AG09309 (cell line): Measurements from ENCODE around the gene SURF2.

ENCODE experiments used
- DNase-seq: peaks from one replicate; pipeline ENCODE4 v3.0.0-alpha.2; 2010; ENCODE audit warnings: low read depth
- H3K4me3 ChIP-seq: 2 replicates; pipeline ENCODE4 v1.5.1; 2011; ENCODE audit warnings: mild to moderate bottlenecking, low read depth, low read length, moderate library complexity; ENCODE audit not compliant: control insufficient read depth
- CTCF ChIP-seq: IDR thresholded peaks from 2 replicates; pipeline ENCODE4 v1.5.1; 2011; ENCODE audit warnings: mild to moderate bottlenecking, low read depth, low read length, inconsistent platforms; ENCODE audit not compliant: insufficient read depth, control insufficient read depth; ENCODE audit errors: missing control alignments

Gene SURF2

DNA sequence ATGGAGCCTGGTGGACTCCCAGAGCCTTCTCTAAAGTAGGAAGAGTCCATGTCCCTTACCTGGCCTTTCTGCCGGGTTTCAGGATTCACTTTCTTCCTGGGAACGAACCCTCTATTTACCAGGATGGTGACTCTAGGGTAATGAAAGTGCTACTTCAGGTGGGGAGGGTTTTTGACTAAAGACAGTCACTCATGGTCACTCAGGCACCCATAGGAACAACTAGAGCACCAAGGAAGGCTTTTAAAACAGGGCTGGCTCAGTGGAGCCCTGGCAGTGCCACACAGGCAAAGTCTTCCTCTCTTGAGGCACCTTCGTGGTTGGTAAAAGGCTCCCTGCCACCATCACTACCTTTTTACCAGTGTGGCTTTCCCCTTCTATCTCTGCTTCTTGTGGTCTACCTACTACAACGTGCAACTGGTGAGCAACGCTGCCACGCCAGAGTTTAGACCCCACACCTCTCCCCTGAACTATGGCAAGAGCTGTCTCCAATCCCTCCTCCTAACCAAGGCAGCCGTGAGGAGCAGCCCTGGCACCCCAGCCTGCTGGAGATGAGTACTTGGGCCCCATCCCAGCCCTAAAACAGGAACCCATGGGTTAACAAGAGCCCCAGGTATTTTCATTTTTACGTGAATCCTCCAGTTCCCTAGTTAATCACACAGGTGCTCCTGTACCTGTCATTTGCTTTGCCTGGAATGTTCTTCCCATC, 3.6 kb upstream of the SURF2 start:
- H3K4me3 ChIP-seq = no peak overlapping the region
- no peak for DNase-seq
- TF ChIP-seq CTCF = no peak

DNA sequence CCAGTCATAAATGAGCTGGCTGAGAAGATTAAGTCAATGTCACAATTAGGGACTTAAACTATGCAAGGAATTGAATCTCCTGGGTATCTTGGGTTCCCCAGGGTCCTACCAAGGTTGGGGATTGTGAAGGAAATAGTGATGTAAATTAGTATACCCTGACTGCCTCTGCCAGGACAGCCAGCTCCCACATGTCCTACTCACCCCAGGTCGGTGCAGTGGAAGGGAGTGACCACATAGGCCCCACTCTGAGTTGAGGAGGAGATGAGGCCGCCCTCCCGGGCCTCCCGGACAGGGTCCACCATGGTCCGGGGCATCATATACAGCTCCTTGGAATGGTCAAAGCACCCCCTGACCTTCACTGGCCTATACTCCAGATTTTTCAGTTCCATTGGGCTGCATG, 2.8 kb upstream of the SURF2 start:
- no peak for TF ChIP-seq CTCF
- H3K4me3 ChIP-seq = no peak overlapping the region
- no peak for DNase-seq

GRCh38 chr9:133354766-133355165, 1.6 kb upstream of the SURF2 start:
- no peak for TF ChIP-seq CTCF
- DNase-seq = no peak
- no peak overlapping the region for H3K4me3 ChIP-seq

- no peak for TF ChIP-seq CTCF
- DNase-seq = no peak
Observed at GRCh38 chr9:133355881-133356357, 431 bp upstream of the SURF2 start.

GRCh38 chr9:133357656-133358055, 1.3 kb downstream of the SURF2 start:
- no peak for TF ChIP-seq CTCF
- no peak overlapping the region for H3K4me3 ChIP-seq
- DNase-seq = no peak

More at GRCh38 chr9:133355881-133356357, 431 bp upstream of the SURF2 start:
- peak overlapping the region; percentile 84 for H3K4me3 ChIP-seq

GRCh38 chr9:133359399-133360175, 3.2 kb downstream of the SURF2 start:
- no peak overlapping the region for H3K4me3 ChIP-seq
- DNase-seq = no peak
- TF ChIP-seq CTCF = peak; percentile 39
